Measurements from ENCODE around the gene ALDH1B1.

ALDH1B1 gene

DNA sequence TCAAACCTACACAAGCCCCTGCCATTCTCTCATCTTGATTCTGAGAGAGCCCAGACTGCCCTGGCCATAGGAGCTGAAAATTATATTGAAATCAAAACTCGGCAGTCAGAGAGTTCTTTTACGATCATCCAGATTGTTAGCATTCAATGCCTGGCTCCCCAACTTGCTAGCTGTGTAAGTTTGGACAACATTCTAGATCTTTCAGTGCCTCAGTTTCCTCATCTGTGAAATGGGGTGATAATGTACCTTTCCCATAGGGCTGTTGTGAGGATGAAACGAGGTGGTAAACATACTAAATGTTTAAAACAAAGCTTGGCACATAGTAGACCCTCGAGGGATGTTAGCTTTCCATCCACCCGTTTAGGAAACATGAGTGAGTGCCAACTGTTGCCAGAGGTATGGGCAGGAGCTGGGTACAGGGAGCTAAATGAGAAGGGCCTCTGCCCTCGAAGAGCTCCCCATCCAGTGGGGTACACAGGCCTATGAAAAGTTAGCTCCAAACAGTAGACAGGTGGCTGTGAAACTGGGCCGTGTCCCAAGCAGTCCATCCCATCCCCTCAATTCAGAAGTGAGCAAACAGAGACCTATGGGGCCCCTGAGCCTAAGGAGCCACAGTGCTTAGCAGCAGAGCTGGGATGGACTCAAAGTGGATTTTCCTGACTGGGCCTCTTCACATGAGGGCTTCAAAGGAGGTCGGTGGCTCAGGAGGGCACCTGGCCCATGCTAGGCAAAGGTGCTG, 49.0 kb downstream of the ALDH1B1 start:
- no peak for DNase-seq (ENCODE audit: low spot score)

DNA sequence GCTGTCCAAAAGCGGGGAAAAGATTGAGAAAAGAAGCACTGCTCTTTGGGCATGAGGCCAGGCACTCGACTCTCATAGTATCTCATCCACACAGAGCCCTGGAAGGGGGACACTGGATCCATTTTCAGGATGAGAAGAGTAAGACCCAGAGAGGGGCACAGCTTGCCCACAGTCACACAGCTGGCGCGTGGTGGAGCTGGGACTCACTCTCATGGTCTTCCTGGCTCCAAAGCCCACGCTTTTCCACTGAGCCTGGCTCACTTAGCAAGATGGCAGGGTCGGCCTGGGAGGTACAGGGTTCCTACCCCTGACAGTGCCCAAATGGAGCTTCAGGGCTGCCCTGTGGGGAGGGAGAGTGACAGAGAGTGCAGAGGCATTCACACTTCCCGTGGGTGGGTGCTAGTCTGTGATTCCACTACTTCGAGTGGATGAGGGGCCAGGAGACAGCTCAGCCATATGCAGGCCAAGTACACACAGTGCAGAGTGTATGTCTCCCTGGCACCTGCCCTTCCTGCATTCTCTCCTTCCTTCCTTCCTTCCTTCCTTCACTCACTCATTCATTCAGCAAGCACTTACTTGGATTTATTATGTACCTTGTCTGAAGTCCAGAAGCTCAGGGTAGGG, 50.1 kb downstream of the ALDH1B1 start:
- no peak for DNase-seq (ENCODE audit: low spot score)

DNA sequence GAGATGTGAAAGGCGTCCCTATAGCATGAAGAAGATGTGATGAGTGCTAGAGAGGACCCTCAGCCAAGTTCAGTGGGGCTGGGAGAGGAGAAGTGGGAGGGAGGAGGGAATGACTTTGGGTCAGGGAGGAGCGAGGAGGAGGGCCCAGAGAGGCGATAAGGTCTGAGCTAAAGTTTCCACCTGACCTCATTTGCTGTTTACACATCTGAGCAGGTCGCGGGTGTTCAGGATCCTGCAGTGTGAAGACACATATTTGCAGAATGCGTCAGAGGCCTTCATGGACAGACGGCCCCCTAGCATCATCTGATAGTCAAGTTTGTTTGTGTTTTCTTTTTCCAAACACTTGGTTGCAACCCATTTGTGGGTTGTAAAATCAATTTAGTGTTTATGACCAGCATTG, 50.7 kb downstream of the ALDH1B1 start:
- no peak for DNase-seq (ENCODE audit: low spot score)

DNA sequence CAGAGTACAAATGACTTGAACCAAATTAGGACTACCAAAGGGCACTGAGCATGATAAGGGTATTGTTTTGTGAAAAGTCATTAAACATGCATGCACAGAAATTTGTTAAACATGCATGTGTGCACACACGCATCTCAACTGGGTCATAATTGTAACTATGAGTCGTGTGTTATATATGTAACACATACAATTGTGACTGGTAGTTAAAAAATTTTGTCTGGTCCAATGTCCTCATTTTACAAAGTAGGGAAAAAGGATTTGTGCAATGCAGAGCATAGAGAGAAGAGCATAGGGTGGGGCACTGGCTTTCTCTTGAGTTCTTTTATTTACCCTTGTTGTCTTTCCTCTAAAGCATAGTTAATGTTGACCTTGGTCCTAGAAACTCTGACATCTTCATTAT, 51.1 kb downstream of the ALDH1B1 start:
- no peak for DNase-seq (ENCODE audit: low spot score)

- DNase-seq (ENCODE audit: low spot score) = no peak
Measured at GRCh38 chr9:38445154-38446043, 52.9 kb downstream of the ALDH1B1 start.

DNA sequence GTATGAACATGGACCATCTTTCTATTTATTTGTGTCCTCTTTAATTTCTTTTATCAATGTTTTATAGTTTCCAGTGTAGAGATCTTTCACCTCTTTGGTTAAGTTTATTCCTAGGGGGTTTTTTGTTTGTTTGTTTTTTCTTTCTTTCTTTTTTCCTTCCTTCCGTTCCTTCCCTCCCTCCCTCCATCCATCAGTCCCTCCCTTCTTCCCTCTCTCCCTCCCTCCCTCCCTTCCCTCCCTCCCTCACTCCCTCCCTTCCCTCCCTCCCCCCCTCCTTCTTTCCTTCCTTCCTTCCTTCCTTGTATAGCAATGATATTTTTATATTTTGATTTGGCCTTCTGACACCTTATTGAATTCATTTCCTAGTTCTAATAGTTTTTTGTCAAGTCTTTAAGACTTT, 55.2 kb downstream of the ALDH1B1 start:
- no peak for DNase-seq (ENCODE audit: low spot score)
